GM21526 (cell line): ENCODE measurements around the gene HUNK.

Source experiments
- ATAC-seq: cut with Tn5 transposase; IDR thresholded peaks from one replicate; pipeline ENCODE4 v1.9.1; 2021; ENCODE audit warnings: moderate library complexity; ENCODE audit not compliant: unreplicated experiment, low FRiP score

The HUNK gene

DNA sequence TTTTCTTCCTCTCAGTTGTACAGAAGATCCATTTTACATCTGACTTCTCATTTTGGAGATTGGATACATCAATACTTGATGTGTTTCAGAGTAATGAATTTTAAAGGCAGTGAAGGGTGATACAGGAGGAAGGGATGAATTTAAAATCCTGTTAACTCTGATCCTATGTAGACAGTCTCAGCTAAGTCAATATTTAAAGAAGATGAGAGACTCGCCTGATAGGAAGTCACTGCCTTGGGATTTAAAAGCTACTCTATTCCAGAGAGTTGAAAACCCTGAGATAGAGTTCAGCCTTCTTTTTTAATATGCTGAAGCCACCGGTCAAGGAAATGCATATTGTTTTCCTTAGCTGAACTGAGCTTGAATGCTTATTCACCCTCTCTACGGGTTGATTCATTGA is 42.7 kb downstream of the HUNK start:
- no peak for ATAC-seq

DNA sequence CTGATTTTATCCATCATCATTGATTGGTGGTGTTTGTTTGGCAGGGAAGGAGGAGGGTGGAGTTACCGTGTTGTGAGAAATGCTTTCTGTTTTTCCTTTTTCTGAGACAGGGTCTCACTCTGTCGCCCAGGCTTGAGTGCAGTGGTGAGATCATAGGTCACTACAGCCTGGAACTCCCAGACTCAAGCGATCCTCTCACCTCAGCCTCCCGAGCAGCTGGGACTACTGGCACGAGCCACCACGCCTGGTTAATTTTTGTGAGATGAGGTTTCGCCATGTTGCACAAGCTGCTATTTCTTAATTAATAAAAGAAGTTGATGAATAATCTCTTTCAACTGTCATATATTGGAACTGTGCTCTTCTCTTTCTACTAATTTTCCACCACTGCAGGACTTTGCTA is 44.3 kb downstream of the HUNK start:
- ATAC-seq: no peak

DNA sequence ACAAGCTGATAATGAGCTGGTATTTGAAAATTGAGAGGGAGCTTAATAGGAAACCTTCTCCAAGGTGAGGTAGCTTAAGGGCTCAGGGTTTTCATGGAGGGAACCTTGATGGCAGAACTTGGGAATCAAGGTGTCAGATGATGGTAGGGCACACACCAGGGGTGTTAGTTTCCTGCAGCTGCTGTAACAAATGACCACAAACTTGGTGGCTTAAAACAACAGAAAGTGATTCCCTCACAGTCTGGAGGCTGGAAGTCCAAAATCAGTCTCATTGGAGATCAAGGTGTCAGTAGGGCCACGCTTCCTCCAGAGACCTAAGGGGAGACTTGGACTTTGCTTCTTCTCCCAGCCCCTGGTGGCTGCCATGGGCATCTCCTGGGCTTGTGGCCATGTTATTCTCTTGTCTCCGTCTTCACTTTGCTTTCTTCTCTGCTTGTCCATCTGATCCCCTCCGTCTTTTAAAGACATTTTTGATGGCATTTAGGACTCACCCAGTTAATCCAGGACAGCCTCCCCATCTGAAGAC is 45.5 kb downstream of the HUNK start:
- ATAC-seq: no peak

DNA sequence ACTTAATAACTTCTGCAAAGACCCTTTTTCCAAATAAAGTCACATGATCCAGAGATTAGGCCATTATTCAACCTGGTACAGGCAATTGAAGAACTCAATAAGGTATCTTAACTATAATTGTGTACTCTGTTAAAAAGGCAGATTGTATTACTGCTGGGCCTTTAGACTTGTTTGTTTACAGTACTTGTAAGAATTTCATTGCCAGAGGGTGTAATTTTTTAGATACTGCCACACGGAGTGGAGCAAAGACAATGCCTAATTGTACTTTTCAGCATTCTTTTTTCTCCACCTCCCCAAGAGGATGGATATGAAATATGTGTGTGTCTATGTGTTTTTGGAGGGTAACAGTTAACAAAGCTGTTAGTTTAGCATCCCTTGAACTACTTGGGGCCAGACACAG is 47.5 kb downstream of the HUNK start:
- ATAC-seq: no peak

DNA sequence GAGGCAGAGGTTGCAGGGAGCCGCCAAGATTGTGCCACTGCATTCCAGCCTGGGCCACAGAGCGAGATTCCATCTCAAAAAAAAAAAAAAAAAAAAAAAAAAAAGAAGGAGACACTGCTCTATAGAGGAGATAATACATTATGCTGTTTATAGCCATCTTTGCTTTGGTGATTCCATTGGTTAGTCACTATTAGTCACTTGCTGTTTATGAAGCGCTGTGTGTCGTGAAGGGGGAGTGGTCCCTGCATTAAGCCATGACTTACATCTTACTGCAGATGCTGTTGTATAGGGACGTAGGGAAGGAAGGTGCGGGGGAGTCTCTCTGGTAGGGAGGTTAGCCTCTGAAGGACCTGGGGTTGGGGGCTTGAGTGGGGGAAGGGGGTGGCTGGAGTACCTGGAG is 48.3 kb downstream of the HUNK start:
- ATAC-seq: no peak

DNA sequence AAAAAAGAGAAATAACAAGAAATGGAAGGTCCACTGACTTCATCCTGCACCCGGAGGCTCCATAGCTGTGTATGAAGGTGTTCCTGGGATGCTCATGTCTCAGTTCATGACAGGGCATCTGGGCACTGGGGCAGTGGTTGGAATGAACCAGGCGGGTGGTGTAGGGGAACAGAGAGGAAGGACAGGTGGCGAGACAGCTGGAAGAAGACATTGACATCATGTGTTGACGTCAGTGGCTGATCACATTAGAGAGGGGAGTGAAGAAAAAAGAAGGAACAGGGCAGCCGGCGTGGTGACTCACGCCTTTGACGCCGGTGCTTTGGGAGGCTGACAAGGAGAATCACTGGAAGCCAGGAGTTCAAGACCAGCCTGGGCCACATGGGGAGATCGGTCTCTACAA is 50.1 kb downstream of the HUNK start:
- ATAC-seq: no peak

DNA sequence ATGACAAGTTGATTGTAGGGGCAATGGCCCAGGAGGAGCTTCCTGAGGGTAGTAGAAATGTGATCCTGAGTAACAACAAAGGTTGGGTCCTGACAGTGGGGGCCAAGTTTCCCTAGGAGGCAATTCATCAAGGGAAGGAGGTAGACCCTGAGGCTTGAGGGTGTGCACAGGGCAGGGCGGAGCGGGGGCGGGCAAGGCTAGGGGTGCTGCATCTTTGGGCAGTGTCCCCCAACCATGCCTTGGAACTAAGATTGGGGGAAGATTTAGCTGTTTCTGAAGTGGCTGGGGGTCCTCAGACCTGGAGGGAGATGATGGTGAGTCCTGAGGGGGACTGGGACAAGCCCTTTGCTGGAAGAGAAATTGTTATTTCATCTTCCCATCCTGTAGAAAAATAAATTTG is 50.9 kb downstream of the HUNK start:
- ATAC-seq: no peak

DNA sequence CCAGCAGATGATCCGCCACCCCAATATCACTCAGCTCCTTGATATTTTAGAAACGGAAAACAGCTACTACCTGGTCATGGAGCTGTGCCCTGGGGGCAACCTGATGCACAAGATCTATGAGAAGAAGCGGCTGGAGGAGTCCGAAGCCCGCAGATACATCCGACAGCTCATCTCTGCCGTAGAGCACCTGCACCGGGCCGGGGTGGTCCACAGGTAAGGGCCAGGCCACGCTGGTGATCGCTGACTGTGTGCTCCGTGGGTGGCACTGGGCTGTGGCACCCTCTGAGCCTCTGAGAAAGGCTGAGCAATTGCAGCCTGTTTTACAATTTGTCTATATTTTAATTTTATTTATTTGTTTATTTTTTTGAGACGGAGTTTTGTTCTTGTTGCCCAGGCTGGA is 51.7 kb downstream of the HUNK start:
- ATAC-seq: no peak

DNA sequence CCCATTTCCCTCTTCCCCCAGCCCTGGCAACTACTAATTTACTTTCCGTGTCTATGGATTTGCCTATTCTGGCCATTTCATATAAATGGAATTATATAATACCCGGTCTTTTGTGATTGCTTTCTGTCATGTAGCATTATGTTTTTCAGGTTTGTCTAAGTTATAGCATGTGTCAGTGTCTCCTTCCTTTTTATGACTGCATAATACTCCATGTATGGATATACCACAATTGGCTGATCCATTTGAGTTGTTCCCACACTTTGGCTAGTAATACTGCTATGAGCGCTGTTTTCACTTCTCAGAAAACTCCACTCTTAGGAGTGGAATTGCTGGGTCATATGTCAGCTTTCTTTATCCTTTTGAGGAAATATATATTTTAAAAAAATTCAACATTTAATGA is 53.7 kb downstream of the HUNK start:
- no peak for ATAC-seq

DNA sequence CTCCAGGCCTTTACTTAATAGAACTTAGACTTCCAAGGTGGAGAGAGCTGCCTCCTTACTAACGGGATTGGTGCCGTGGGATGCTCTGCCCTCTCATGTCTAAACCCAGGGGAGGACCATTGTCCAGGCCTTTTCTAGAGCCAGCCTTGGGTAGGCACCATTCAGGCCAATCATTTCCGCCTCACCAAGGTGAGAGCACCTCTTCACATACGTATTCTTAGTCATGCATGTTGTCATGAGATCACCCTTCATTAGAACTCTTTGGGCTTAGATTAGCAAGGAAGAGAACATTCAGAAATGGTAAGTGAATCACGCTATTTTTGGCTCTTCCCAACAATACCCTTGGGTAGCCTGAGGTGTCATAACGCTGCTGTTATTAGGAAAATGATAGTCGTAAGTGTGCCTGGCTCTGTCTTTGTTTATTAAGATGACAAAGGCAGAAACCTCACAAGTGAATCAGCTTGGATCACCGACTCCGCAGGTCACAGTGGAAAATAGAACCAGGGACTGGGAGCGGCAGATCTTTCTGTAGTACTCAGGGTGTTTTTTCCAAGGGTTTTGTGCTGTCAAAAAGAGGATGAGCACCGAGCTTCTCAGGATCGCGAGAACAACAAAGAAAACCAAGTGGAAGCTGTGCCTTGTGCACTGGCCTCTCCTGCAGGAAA is 55.0 kb downstream of the HUNK start:
- ATAC-seq: no peak

DNA sequence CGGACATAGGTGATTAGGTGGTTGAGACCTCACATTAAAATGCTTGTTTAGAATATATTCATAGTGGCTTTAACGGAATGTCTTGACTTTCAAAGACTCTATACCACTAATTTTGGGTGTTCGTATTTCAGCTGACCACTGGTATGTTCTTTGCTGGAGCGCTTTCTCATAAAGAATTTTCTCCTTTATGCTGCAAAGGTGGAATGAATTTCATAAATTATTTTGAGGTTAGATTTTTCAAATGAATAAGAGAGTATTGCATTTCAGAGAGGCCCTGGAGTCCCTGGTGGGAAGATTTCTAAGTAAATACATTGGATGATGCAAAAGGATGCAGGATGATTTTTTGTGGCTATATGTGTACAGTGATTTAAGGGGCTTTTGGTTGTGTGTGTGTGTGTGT is 55.8 kb downstream of the HUNK start:
- no peak for ATAC-seq

DNA sequence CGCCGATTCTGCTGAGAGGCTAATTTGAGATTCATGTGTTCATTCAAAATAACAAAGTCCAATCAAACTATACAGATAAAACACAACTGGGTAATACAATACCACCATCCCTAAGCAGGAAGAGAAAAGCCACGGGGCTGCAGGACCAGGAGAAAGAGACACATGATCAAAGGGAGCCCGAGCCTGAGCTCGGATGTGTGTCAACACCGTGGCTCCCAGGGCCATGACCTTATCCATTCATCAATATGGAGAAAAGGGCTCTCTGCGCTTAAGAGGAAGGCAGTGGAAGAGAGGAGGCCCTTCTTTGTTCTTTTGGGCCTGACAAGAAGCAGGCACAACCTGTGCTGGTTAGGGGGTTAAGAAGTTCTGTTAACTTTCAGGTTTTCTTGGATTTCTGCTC is 56.7 kb downstream of the HUNK start:
- ATAC-seq: no peak

DNA sequence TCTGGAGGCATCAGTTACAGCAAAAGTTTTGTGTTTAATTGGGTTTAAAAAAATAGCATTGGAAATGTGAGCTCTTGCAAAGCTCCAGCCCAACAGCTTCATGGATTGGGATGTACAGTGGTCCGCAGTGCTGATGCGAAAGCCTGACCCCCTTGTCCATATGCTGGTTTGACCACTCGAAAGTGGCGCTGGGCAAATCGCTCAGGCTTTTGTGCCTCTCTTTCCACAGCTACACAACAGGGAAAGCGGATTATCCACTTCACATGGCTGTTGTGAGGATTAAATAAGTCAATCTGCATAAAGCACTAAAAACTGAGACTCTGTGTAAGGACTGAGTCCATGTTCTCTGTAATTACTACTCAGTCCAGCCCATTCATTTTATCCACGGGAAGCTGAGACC is 57.2 kb downstream of the HUNK start:
- ATAC-seq: no peak

DNA sequence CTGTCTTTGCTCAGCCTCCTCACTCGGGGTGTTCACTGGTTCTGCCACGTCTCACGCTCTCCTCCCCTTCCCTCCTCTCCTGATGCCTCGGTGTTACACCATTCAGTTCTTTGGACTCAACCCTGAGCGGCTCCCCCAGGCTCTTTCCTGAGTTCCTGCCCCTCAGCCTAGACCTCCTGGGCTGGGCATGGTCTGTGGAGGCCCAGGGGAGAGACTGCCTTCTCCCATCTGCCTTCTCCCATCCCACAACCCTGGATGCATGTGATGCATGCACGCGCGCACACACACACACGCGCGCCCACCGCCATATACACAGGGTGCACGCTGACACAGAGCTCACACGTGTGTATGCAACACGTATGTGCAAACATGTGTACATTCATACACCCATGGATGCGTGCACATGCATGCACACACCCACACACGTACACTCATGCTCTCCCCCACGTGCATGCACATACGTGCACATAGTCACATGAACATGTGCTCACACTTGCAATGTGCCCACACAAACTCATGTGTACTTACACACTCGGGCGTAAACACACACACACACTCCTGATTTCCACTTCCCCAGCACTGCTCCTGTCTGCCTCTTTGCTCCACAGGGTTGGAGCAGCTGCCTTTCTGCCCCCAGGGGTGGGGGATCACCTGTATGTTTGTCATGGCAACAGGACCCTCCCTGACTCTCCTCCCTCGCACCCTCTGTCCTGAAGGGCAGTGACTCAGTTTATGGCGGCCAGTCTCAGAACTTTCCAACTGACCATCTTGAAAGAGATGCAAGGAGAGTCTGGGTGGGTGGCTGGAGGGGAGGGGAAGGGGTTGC is 59.0 kb downstream of the HUNK start:
- ATAC-seq: no peak

DNA sequence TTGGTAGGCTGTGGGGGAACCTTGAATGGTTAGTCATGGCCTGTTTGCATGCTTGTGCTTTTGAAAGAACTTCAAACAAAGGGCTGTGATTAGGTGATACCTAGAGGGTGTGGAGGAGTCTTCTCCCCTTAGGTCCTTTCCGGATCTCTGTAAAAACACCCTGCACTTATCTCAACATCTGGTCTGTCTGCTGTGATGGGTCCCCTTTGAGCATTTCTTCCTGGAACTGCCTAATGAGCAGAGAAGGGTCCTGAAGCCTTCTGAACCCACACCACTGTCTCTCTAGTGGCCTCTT is 59.6 kb downstream of the HUNK start:
- ATAC-seq: no peak

DNA sequence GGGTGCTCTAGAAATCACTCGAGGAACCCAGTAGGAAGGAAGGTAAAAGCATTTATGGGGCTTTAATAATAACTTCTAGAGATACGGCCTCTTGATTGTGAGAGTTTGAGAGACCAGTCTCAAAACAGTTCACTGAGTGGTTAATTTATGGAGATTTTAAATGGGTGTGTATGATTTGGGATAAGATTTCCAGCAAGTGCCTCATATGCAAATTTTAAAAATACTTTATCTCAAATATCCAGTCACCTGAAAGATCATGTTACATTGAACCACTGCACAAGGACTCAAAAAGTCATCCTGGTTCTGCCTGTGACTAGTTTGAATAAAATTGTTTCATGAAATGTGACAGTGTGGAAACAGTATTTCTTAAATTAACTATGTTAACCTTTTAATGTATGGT is 64.5 kb downstream of the HUNK start:
- no peak for ATAC-seq

DNA sequence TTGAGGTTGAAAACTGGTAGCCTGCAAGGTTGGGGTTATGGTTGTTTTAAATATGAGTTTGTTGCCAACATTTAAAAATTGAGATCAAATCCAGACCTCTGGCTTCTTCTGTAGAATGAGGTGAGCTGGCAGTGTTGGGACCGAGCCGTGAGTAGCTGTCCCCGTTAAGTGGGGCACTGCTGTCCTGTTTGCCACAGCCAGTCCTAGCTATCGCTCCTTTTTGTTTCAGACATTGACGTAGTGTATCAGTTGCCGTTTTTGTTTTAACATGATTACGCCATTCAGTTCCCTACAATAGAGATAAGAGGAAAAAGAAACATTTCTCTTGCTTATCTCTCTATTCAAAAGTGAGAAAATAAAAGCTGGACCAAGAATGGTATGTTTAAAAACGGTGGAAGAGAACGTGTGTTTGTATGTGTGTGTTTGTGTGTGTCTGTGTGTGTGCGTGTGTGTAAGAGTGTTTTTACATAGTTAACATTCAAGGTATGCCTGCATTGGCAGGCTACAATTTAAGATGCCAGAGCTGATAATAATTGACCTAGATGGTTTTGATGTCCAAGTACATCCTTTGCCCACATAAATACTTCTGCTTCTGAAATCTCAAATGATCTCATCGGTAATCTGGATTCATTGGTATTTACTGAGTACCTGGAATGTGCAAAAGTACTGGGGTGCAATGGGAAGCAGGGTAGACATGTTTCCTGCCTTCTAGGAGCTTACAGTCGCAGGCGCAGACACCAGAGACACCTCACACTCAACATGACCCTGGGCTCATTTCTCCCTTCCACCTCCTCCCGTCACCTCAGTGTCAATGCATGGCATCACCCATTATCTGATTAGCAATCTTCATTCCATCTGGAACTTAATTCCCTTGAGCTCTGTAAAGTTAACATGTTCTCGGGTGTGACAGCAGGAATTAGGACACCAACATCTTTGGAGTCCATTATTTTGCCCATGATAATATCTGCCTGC is 65.8 kb downstream of the HUNK start:
- no peak for ATAC-seq

DNA sequence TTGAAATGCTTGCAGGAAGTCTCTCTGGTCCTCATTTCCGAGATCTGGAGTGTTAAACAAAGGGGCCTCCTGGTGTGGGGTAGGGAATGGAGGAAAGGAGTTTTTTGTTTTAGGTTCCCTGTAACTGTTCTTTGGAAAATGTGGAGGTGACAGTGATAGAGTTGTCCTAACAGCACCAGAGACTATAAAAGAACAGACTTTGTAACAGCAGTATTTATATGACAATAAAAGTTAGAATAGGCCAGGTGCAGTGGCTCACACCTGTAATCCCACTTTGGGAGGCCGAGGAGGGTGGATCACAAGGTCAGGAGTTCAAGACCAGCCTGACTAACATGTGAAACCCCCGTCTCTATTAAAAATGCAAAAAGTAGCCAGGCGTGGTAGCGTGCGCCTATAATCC is 68.9 kb downstream of the HUNK start:
- ATAC-seq: no peak

DNA sequence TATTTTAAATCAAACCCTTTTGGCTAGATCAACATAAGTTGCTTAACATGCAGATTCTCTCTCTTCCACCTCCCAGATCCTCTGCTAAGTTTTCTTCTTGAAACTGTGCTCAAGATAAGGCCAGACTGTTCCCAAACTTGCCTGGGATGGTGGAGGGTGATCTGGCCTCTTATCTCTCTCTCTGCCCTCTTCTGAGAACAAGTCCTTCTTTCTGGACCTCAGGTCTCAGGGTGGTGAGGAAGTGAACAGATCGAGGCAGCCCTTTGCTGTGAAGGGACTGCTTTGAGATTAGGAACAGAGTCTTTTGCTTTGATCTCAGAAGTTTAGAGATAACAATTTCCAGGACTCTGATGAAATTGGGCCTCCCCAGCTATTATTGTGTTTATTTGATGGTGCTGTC is 70.7 kb downstream of the HUNK start:
- ATAC-seq: no peak

DNA sequence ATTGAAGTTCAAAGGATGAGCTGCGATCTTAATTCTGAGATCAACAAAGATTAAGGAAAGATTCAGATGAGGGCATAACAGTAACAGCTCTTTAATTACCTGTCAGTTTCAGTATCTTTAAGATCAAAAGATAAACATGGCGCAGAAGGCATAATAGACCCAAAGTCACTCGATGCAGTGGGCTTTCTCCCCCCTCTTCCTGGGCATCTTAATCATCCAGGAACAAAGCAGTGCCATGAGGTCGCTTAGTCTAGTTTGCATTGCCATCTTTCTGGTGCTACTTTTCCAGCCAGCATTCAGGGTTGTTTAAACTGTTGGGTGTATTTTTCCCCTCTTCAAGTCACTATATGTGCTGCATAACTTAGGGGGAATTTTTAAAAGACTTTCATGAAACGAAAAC is 72.3 kb downstream of the HUNK start:
- ATAC-seq: no peak

DNA sequence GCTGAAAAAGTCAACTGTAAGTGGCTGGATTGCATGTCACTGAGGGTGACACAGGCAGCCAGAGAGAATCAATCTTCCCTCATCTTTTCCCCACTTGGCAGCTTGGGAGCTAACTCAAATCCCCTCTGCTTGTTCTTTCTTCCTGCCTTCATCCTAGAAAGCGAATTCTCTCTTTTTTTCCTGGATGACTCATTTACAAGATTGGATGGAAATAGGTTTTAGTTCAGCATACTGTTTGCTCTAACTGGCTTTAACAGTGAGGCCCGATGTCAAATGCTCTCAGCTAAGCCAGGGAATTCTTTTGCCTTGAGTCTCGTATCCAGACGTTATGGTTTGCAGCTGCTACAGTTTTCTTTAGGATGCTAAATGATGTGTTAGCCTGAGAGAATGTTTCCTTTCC is 72.7 kb downstream of the HUNK start:
- ATAC-seq: no peak
